K562 (cell line): Measurements from ENCODE around the gene ZMIZ1. TPM values are rescaled to one million over a fixed set of nuclear protein-coding genes. Genes with fewer than 3 reads are reported as not detected.

Experiments
- ATAC-seq: fragments of 200-7000 bp; cut with Tn5 transposase; 3 replicates; pipeline ENCODE4 v1.9.1; 2020; ENCODE audit warnings: moderate library complexity
- BruUV-seq: library from RNA; stranded (reverse); fragments of 400-500 nt; replicated peaks from 2 replicates; lab custom pipeline; 2021; lab: Mats Ljungman, UMichigan
- CTCF ChIA-PET: fragments of 300-600 bp; formaldehyde crosslinking; extraction: SDS; loops from one replicate; lab custom pipeline; 2021; ENCODE audit warnings: low intra/inter-chr PET ratio; lab: Yijun Ruan, JAX
- POLR2A ChIA-PET: fragments of 300-600, 350-650 bp; sonication (Branson Sonifier 250); formaldehyde crosslinking; extraction: SDS; loops from one replicate; lab custom pipeline; 2021; ENCODE audit warnings: antibody characterized with exemption, inconsistent platforms; lab: Yijun Ruan, JAX
- DNase-seq, 4 experiments: peaks; one replicate each; pipeline versions ENCODE4 v3.0.0 to v3.0.0-alpha.2; 2011 to 2018; ENCODE audit warnings: low spot score in 3 of 4, mixed read lengths in 3 of 4; ENCODE audit errors: extremely low read depth in 1 of 4
- FAIRE-seq: peaks from 2 replicates; lab custom pipeline; 2011; peaks lifted over from hg19 to GRCh38; lab: Jason Lieb, UNC
- H2AFZ ChIP-seq: 2 replicates; pipeline ENCODE4 v1.6.0; 2011; ENCODE audit warnings: low read depth, low read length, control low read depth, inconsistent platforms
- H3K27ac ChIP-seq: fragments of 200-600 bp; 3 replicates; pipeline ENCODE4 v1.8.0; 2011; ENCODE audit warnings: low read depth, mild to moderate bottlenecking, control low read depth, inconsistent platforms, low read length, moderate library complexity, mixed read lengths; ENCODE audit errors: extremely low read depth
- H3K27me3 ChIP-seq, 2 experiments: fragments of 300-600 bp in 1 of 2; 2 replicates in 1 of 2; 3 replicates in 1 of 2; pipeline versions ENCODE4 v1.6.0 to v1.8.0; 2011; ENCODE audit warnings: inconsistent platforms in 2 of 2, low read length in 2 of 2, mild to moderate bottlenecking in 1 of 2, mixed read lengths in 1 of 2, moderate library complexity in 1 of 2; ENCODE audit not compliant: control insufficient read depth in 2 of 2, insufficient read depth in 2 of 2
- H3K36me3 ChIP-seq: fragments of 300-600 bp; 3 replicates; pipeline ENCODE4 v1.8.0; 2011; ENCODE audit warnings: mild to moderate bottlenecking, low read length, inconsistent platforms; ENCODE audit not compliant: control insufficient read depth, insufficient read depth
- H3K4me1 ChIP-seq, 2 experiments: fragments of 200-600 bp in 1 of 2; replicated peaks in 1 of 2; 2 replicates in 1 of 2; 3 replicates in 1 of 2; pipeline versions ENCODE4 v1.5.1 to v1.8.0; 2011; ENCODE audit warnings: inconsistent platforms in 2 of 2, low read length in 2 of 2, mild to moderate bottlenecking in 1 of 2, mixed read lengths in 1 of 2, moderate library complexity in 1 of 2; ENCODE audit not compliant: control insufficient read depth in 2 of 2, insufficient read depth in 2 of 2
- H3K4me2 ChIP-seq: 2 replicates; pipeline ENCODE4 v1.6.1; 2011; ENCODE audit warnings: low read length, control low read depth, inconsistent platforms, mixed read lengths; ENCODE audit not compliant: insufficient read depth
- H3K4me3 ChIP-seq: fragments of 200-600 bp; sonication (generic), shearing (Covaris generic); 2 replicates; pipeline ENCODE4 v1.5.1; 2016; ENCODE audit warnings: control low read depth, inconsistent platforms
- H3K79me2 ChIP-seq: fragments of 200-600 bp; 3 replicates; pipeline ENCODE4 v1.8.0; 2011; ENCODE audit warnings: low read length, inconsistent platforms; ENCODE audit not compliant: control insufficient read depth, insufficient read depth
- H3K9ac ChIP-seq, 2 experiments: 2 replicates each; pipeline versions ENCODE4 v1.6.0 to v1.6.1; 2011; ENCODE audit warnings: low read depth in 2 of 2, low read length in 2 of 2, control low read depth in 1 of 2, inconsistent platforms in 1 of 2, mild to moderate bottlenecking in 1 of 2, mixed read lengths in 1 of 2; ENCODE audit not compliant: insufficient read depth in 1 of 2
- H3K9me1 ChIP-seq: one replicate; pipeline ENCODE4 v1.6.0; 2011; ENCODE audit warnings: inconsistent platforms, mild to moderate bottlenecking, low read length, moderate library complexity; ENCODE audit not compliant: control insufficient read depth, insufficient read depth
- H3K9me3 ChIP-seq: replicated peaks from 2 replicates; pipeline ENCODE4 v1.5.1; 2011; ENCODE audit warnings: low read depth, low read length, inconsistent platforms; ENCODE audit not compliant: control insufficient read depth, insufficient read depth
- H4K20me1 ChIP-seq: replicated peaks from 2 replicates; pipeline ENCODE4 v1.6.1; 2011; ENCODE audit warnings: low read length, inconsistent platforms, mixed read lengths; ENCODE audit not compliant: control insufficient read depth, insufficient read depth
- CBX3 ChIP-seq, 2 experiments: IDR thresholded peaks; 1 replicate in 1 of 2; 2 replicates in 1 of 2; pipeline ENCODE4 v1.6.1; 2012; ENCODE audit warnings: inconsistent platforms in 2 of 2, low read length in 2 of 2, borderline replicate concordance in 1 of 2, control low read depth in 1 of 2
- CEBPG ChIP-seq, 3 experiments: fragments of 200-800 bp in 1 of 3; sonication (Bioruptor generic) in 1 of 3; sonication (generic) in 1 of 3; formaldehyde crosslinking in 1 of 3; IDR thresholded peaks in 2 of 3; conservative IDR thresholded peaks in 1 of 3; 2 replicates each; pipeline versions ENCODE4 v1.6.1 to v1.8.0; 2016 to 2022; ENCODE audit warnings: missing compliant biosample characterization in 2 of 3, missing genetic modification characterization in 2 of 3, mild to moderate bottlenecking in 1 of 3, missing genetic modification reagents in 1 of 3
- ETV1 ChIP-seq: fragments of 450-650 bp; conservative IDR thresholded peaks from 2 replicates; pipeline ENCODE4 v1.6.1; 2016; ENCODE audit warnings: missing genetic modification characterization, control low read depth, low read depth, missing compliant biosample characterization
- FOSL1 ChIP-seq: fragments of 200-800 bp; sonication (Bioruptor generic); conservative IDR thresholded peaks from 2 replicates; pipeline ENCODE4 v1.6.1; 2016; ENCODE audit warnings: missing genetic modification characterization, missing compliant biosample characterization
- MEF2D ChIP-seq: conservative IDR thresholded peaks from 2 replicates; pipeline ENCODE4 v1.6.1; 2016; ENCODE audit warnings: low read depth, missing genetic modification characterization, missing compliant biosample characterization
- NFRKB ChIP-seq: fragments of 450-650 bp; IDR thresholded peaks from 2 replicates; pipeline ENCODE4 v1.6.1; 2016; ENCODE audit warnings: low read depth
- ZNF175 ChIP-seq: fragments of 200-800 bp; sonication (Bioruptor generic); IDR thresholded peaks from 2 replicates; pipeline ENCODE4 v1.6.1; 2016; ENCODE audit warnings: low read depth, mild to moderate bottlenecking, missing genetic modification characterization, missing compliant biosample characterization
- ZNF197 ChIP-seq: fragments of 200-800 bp; sonication (Bioruptor generic); IDR thresholded peaks from 2 replicates; pipeline ENCODE4 v1.6.1; 2016; ENCODE audit warnings: low read depth, missing genetic modification characterization, missing compliant biosample characterization
- WGBS: fragments of 100-300 bp; shearing (Covaris generic); methylation state at CpG from one replicate; pipeline ENCODE4 v1.1.6; 2016; ENCODE audit warnings: low coverage, mixed read lengths; ENCODE audit not compliant: insufficient coverage; ENCODE audit errors: missing lambda C conversion rate; 5-methylcytosine and 5-hydroxymethylcytosine counted together
- in situ Hi-C: fragments of 300-500 bp; cut with MboI; formaldehyde crosslinking; loops from 4 replicates; pipeline ENCODE4 v1.15.0; 2018; ENCODE audit warnings: inconsistent platforms, mixed read lengths
- intact Hi-C: fragments of 100-400 bp; cut with micrococcal nuclease; formaldehyde crosslinking; loops from 2 replicates; pipeline ENCODE4 v1.14.2; 2022
- polyA plus RNA-seq, 8 experiments: library from polyadenylated mRNA; depleted of rRNA in 4 of 8; stranded (reverse) in 5 of 8; unstranded in 3 of 8; fragments of >200 nt; fragmentation: Nextera tagmentation in 2 of 8; fragmentation: Illumina TruSeq in 1 of 8; extraction: Ambion mirVana in 2 of 8; extraction: Trizol in 1 of 8; gene quantifications; 2 replicates each; pipeline versions ENCODE4 v1.2.1 to v1.2.3, GENCODE V29; 2011 to 2014; ENCODE audit warnings: inconsistent platforms in 1 of 8, missing spikeins in 1 of 8
- total RNA-seq, 7 experiments: library from RNA; depleted of rRNA in 6 of 7; stranded (reverse); fragments of >200 nt in 6 of 7; fragmentation: Illumina TruSeq in 2 of 7; extraction: Trizol in 2 of 7; gene quantifications; 2 replicates each; pipeline versions ENCODE4 v1.2.1 to v1.2.3, GENCODE V29; 2011 to 2021; ENCODE audit warnings: low replicate concordance in 1 of 7
- TF ChIP-seq, protein P1 (sequence below): fragments of 250-450 bp; sonication (Bioruptor Pico); IDR thresholded peaks from 2 replicates; pipeline ENCODE4 v1.8.0; 2021; ENCODE audit warnings: moderate library complexity, mild to moderate bottlenecking, inconsistent platforms
- TF ChIP-seq, protein P2 (sequence below): sonication (generic); formaldehyde crosslinking; IDR thresholded peaks from 2 replicates; pipeline ENCODE4 v1.4.0; 2020; ENCODE audit warnings: mild to moderate bottlenecking, missing genetic modification reagents
- TF ChIP-seq, protein P3 (sequence below): IDR thresholded peaks from 3 replicates; pipeline ENCODE4 v1.6.1; 2011; ENCODE audit warnings: borderline replicate concordance, mild to moderate bottlenecking; ENCODE audit not compliant: insufficient read length, insufficient read depth
- TF ChIP-seq, protein P4 (sequence below): fragments of 250-450 bp; sonication (Bioruptor Pico); IDR thresholded peaks from 2 replicates; pipeline ENCODE4 v1.8.0; 2021; ENCODE audit warnings: mild to moderate bottlenecking, moderate library complexity
- TF ChIP-seq, protein P5 (sequence below): sonication (generic); formaldehyde crosslinking; IDR thresholded peaks from 2 replicates; pipeline ENCODE4 v1.8.1; 2023; ENCODE audit warnings: mild to moderate bottlenecking, missing genetic modification reagents

The ZMIZ1 gene
- total and polyA plus RNA-seq, 9 of the 15 experiments (the other 6 are each of a cell fraction or from before 2014, with no cell fraction given): 1.0 to 37.3 (median 4.3) TPM

DNA sequence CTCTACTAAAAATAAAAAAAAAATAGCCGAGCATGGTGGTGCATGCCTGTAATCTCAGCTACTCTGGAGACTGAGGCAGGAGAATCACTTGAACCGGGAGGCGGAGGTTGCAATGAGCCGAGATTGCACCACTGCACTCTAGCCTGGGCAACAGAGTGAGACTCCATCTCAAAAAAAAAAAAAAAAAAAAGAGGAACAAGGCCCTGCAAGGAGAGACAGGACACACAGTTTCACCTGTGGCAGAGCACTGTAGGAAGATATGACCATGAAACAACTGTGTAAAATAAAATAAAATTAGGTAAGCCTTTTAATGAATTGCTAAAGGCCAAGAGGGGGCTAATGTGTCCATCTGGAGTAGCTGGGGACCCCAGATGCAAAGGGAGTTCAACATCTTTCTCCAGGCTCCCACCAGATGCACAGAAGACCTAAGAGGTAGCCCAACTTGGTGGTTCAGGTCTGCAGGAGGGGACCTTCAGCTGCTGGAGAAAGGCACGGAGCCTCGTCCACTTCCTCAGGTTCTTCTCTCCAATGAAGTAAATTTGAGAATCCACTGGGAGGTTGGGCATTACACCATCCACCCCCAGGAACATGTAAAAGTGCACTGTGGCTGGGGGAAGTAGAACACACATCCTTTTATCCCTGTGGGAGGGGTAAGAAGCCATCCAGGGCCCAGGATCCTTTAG lies 291.2 kb downstream of the ZMIZ1 start:
- CTCF ChIA-PET: no interaction called here
- no peak for DNase-seq
- no peaks in the 10 kb centered on the region for H3K79me2 ChIP-seq
- 0 out of 5 replicates have a peak, but pooled peaks cover 0 to 2% of the 10 kb centered on the region in 2 experiments for H3K27me3 ChIP-seq
- H3K27ac ChIP-seq: no peak overlapping the region
- no TSS peak for BruUV-seq
- no peaks in the 10 kb centered on the region for H3K9me3 ChIP-seq
- no peak overlapping the region for H3K4me2 ChIP-seq
- POLR2A ChIA-PET: interaction anchor here (0.6 to 3.6 kb wide), 4 partner anchors 12 to 1614 kb away, joined by 3 to 16 read pairs (median 4); no protein-coding TSS in a partner anchor
- H4K20me1 ChIP-seq: no peaks in the 10 kb centered on the region; the same call in 1 of the 2 replicates
- H2AFZ ChIP-seq: no peak overlapping the region
- no peak overlapping the region for H3K4me3 ChIP-seq
- no peak for FAIRE-seq
- no peaks in the 10 kb centered on the region for H3K9me1 ChIP-seq
- in situ Hi-C loops (no loop called here), intact Hi-C loops (no loop called here)
- no peaks in the 10 kb centered on the region for H3K4me1 ChIP-seq
- 49% methylated on average over 5 of the region's 6 CpGs for WGBS
- peaks cover 10% of the 10 kb centered on the region for H3K36me3 ChIP-seq
- no peak overlapping the region for H3K9ac ChIP-seq
- no peak for ATAC-seq
- TF ChIP-seq NFRKB (no peak), CEBPG (CRISPR knock-in tag; IDR thresholded peaks at IDR 0.05) (no peak), CEBPG (tag; conservative IDR thresholded peaks at IDR 0.05 in 1 of 2, IDR thresholded peaks at IDR 0.05 in 1 of 2) (no peak), ETV1 (tag) (no peak), ZNF175 (no peak), MEF2D (tag) (no peak), CBX3 (IDR thresholded peaks at IDR 0.05; ENCODE audit: borderline replicate concordance in 1 of 2, low read length in 2 of 2) (no peak), ZNF197 (CRISPR knock-in tag) (no peak), FOSL1 (tag) (no peak)
- TF ChIP-seq, protein P1, sequence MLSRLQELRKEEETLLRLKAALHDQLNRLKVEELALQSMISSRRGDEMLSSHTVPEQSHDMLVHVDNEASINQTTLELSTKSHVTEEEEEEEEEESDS: no peak
- TF ChIP-seq, protein P2, sequence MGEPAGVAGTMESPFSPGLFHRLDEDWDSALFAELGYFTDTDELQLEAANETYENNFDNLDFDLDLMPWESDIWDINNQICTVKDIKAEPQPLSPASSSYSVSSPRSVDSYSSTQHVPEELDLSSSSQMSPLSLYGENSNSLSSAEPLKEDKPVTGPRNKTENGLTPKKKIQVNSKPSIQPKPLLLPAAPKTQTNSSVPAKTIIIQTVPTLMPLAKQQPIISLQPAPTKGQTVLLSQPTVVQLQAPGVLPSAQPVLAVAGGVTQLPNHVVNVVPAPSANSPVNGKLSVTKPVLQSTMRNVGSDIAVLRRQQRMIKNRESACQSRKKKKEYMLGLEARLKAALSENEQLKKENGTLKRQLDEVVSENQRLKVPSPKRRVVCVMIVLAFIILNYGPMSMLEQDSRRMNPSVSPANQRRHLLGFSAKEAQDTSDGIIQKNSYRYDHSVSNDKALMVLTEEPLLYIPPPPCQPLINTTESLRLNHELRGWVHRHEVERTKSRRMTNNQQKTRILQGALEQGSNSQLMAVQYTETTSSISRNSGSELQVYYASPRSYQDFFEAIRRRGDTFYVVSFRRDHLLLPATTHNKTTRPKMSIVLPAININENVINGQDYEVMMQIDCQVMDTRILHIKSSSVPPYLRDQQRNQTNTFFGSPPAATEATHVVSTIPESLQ: no peak
- TF ChIP-seq, protein P3, sequence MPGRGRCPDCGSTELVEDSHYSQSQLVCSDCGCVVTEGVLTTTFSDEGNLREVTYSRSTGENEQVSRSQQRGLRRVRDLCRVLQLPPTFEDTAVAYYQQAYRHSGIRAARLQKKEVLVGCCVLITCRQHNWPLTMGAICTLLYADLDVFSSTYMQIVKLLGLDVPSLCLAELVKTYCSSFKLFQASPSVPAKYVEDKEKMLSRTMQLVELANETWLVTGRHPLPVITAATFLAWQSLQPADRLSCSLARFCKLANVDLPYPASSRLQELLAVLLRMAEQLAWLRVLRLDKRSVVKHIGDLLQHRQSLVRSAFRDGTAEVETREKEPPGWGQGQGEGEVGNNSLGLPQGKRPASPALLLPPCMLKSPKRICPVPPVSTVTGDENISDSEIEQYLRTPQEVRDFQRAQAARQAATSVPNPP: no peak
- TF ChIP-seq, protein P4, sequence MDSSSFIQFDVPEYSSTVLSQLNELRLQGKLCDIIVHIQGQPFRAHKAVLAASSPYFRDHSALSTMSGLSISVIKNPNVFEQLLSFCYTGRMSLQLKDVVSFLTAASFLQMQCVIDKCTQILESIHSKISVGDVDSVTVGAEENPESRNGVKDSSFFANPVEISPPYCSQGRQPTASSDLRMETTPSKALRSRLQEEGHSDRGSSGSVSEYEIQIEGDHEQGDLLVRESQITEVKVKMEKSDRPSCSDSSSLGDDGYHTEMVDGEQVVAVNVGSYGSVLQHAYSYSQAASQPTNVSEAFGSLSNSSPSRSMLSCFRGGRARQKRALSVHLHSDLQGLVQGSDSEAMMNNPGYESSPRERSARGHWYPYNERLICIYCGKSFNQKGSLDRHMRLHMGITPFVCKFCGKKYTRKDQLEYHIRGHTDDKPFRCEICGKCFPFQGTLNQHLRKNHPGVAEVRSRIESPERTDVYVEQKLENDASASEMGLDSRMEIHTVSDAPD (CRISPR knock-in tag): no peak
- TF ChIP-seq, protein P5, sequence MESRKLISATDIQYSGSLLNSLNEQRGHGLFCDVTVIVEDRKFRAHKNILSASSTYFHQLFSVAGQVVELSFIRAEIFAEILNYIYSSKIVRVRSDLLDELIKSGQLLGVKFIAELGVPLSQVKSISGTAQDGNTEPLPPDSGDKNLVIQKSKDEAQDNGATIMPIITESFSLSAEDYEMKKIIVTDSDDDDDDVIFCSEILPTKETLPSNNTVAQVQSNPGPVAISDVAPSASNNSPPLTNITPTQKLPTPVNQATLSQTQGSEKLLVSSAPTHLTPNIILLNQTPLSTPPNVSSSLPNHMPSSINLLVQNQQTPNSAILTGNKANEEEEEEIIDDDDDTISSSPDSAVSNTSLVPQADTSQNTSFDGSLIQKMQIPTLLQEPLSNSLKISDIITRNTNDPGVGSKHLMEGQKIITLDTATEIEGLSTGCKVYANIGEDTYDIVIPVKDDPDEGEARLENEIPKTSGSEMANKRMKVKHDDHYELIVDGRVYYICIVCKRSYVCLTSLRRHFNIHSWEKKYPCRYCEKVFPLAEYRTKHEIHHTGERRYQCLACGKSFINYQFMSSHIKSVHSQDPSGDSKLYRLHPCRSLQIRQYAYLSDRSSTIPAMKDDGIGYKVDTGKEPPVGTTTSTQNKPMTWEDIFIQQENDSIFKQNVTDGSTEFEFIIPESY (CRISPR knock-in tag): no peak
